GM19467 (cell line): Measurements from ENCODE around the gene KRTAP20-1.

Source experiments
- ATAC-seq: cut with Tn5 transposase; IDR thresholded peaks from one replicate; pipeline ENCODE4 v1.9.1; 2021; ENCODE audit warnings: mild to moderate bottlenecking, moderate library complexity; ENCODE audit not compliant: unreplicated experiment

The KRTAP20-1 gene

GRCh38 chr21:30642564-30642963 is 26.3 kb downstream of the KRTAP20-1 start, which contains the start of gene KRTAP20-3:
TSS of gene KRTAP20-3 (plus strand) at chr21:30642864.
- no peak for ATAC-seq

- no peak for ATAC-seq
Measured at GRCh38 chr21:30646904-30647414, 30.7 kb downstream of the KRTAP20-1 start.

GRCh38 chr21:30652891-30653290 is 36.7 kb downstream of the KRTAP20-1 start:
- no peak for ATAC-seq
